MCF 10A (cell line): ENCODE results near the gene UCP3. TPM values are rescaled to one million over a fixed set of nuclear protein-coding genes. Genes with fewer than 3 reads are reported as not detected.

Experiments used
- BruUV-seq: library from RNA; stranded (reverse); fragments of 400-500 nt; replicated peaks from 2 replicates; lab custom pipeline; 2021; lab: Mats Ljungman, UMichigan
- CTCF ChIA-PET: fragments of 300-600 bp; sonication (Branson Sonifier 250); formaldehyde crosslinking; extraction: SDS; loops from one replicate; lab custom pipeline; 2021; ENCODE audit warnings: antibody characterized with exemption, inconsistent platforms; lab: Yijun Ruan, JAX
- POLR2A ChIA-PET: fragments of 300-600, 350-650 bp; sonication (Branson Sonifier 250); formaldehyde crosslinking; extraction: SDS; loops from one replicate; lab custom pipeline; 2020; ENCODE audit warnings: antibody characterized with exemption, inconsistent platforms; lab: Yijun Ruan, JAX
- DNase-seq: peaks from one replicate; pipeline ENCODE4 v3.0.0-alpha.2; 2018; ENCODE audit not compliant: unreplicated experiment
- H3K27ac Mint-ChIP-seq: one replicate; pipeline ENCODE4 v1.8.0; 2022; ENCODE audit warnings: mild to moderate bottlenecking, low read depth, mixed read lengths; ENCODE audit not compliant: unreplicated experiment
- H3K27me3 Mint-ChIP-seq: one replicate; pipeline ENCODE4 v1.8.0; 2022; ENCODE audit warnings: mixed read lengths; ENCODE audit not compliant: insufficient read depth, unreplicated experiment
- H3K36me3 Mint-ChIP-seq: one replicate; pipeline ENCODE4 v1.8.0; 2022; ENCODE audit warnings: mild to moderate bottlenecking, moderate library complexity, mixed read lengths; ENCODE audit not compliant: insufficient read depth, unreplicated experiment
- H3K4me1 Mint-ChIP-seq: one replicate; pipeline ENCODE4 v1.8.0; 2022; ENCODE audit warnings: mixed read lengths; ENCODE audit not compliant: insufficient read depth, unreplicated experiment
- H3K4me3 Mint-ChIP-seq: one replicate; pipeline ENCODE4 v1.8.0; 2022; ENCODE audit warnings: mild to moderate bottlenecking, moderate library complexity, mixed read lengths; ENCODE audit not compliant: unreplicated experiment
- H3K9me3 Mint-ChIP-seq: one replicate; pipeline ENCODE4 v1.8.0; 2022; ENCODE audit warnings: mixed read lengths; ENCODE audit not compliant: unreplicated experiment
- intact Hi-C: fragments of 100-400 bp; cut with micrococcal nuclease; formaldehyde crosslinking; loops from 2 replicates; pipeline ENCODE4 v1.14.1; 2022
- total RNA-seq: library from RNA; stranded (reverse); gene quantifications from 2 replicates; pipeline ENCODE4 v1.2.3, GENCODE V29; 2022
- TF ChIP-seq, protein P1 (sequence below): fragments of 200-600 bp; IDR thresholded peaks from one replicate; pipeline ENCODE4 v1.8.0; 2022; ENCODE audit warnings: antibody characterized with exemption, mild to moderate bottlenecking; ENCODE audit not compliant: unreplicated experiment

UCP3 gene
- total RNA-seq, 1 experiment from 2014 or later: 1.5 TPM

DNA sequence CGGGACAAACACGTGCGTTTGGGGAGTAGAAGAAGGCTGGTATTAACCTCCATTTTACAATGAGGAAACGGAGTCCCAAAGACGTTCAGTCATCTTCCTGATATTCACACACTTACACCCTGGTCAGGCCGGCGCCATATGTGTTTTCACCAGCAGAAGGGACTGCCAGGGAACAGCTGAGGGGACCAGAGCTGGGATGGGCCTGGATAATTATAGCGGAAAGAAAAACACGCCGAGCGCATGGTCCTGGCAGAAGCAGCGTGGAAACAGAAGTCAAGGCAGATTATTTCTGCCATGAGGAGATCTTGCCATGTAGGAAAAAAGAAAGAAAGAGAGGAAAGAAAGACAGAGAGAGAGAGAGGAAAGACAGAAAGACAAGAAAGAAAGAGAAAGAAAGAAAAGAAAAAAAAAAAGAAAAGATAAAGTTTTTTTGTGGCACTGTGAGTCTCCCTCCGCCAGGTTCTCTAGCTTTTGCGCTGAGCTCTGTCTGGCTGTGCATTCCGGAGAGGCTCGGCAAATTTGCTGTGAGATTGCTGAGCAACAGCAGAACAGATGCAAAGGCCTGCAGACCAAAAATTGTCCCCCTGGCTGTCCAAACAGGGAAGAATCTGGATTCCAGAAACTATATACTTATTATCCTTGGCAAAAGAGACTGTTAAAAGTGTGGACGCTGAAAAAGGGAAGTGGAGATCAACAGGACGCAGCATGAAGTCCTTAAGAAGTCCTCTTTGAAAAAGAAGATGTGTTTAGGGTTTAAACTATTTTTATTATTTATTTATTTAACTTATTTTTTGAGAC is 24.9 kb downstream of the UCP3 start:
- ChIA-PET POLR2A (no interaction called here), CTCF (interaction anchor here (0.7 kb wide), 1 partner anchor 38 kb away, joined by 4 read pairs; no protein-coding TSS in a partner anchor)
- peaks cover 6% of the 10 kb centered on the region for H3K4me1 Mint-ChIP-seq
- BruUV-seq: no TSS peak
- TF ChIP-seq, protein P1, sequence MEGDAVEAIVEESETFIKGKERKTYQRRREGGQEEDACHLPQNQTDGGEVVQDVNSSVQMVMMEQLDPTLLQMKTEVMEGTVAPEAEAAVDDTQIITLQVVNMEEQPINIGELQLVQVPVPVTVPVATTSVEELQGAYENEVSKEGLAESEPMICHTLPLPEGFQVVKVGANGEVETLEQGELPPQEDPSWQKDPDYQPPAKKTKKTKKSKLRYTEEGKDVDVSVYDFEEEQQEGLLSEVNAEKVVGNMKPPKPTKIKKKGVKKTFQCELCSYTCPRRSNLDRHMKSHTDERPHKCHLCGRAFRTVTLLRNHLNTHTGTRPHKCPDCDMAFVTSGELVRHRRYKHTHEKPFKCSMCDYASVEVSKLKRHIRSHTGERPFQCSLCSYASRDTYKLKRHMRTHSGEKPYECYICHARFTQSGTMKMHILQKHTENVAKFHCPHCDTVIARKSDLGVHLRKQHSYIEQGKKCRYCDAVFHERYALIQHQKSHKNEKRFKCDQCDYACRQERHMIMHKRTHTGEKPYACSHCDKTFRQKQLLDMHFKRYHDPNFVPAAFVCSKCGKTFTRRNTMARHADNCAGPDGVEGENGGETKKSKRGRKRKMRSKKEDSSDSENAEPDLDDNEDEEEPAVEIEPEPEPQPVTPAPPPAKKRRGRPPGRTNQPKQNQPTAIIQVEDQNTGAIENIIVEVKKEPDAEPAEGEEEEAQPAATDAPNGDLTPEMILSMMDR: no peak
- H3K27ac Mint-ChIP-seq: no peak overlapping the region
- intact Hi-C loops: no loop called here
- H3K36me3 Mint-ChIP-seq: no peaks in the 10 kb centered on the region
- H3K27me3 Mint-ChIP-seq: no peaks in the 10 kb centered on the region
- no peak for DNase-seq
- no peak overlapping the region for H3K4me3 Mint-ChIP-seq
- no peaks in the 10 kb centered on the region for H3K9me3 Mint-ChIP-seq

DNA sequence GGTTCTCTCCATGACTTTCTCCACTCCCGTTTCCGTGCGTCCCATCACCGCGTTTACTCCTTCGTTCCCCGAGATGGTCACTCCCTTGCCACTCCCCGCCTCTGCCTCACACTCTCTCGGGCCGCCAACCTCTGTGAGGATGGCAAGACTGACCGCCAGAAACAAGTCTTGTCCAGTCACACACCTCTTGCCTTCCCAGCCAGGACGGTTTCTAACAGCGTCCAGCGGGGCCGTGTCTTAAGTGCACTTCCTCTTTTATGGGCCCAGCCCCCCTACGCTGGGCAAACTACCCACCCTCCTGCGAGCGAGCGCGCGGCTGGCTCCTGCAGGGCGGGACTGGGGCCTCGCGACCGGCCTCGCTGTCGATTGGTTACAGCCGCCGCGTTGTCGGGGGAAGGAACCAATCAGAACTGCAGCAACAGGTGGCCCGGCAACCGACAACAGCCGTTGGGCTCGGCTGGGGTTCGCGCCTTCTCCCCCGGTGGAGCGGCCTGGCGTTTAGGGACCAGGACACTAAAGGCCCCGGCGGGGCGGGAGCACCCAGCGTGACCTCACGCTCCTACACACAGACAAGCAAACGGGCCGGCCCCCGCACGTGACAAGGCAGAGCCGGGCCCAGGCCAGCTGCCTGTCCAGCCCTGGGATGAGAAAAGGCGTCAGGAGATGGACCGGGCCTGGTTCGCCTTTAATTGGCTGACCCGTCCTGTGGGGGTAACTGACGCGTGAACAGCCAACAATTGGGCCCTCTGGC is 25.7 kb downstream of the UCP3 start:
- ChIA-PET POLR2A (no interaction called here), CTCF (interaction anchor here (0.5 kb wide), 1 partner anchor 737 kb away, joined by 3 read pairs; no protein-coding TSS in a partner anchor)
- no peak overlapping the region for H3K27ac Mint-ChIP-seq
- no peaks in the 10 kb centered on the region for H3K36me3 Mint-ChIP-seq
- TF ChIP-seq, protein P1: no peak
- no peak for DNase-seq
- BruUV-seq: no TSS peak
- no peaks in the 10 kb centered on the region for H3K27me3 Mint-ChIP-seq
- peaks cover 6% of the 10 kb centered on the region for H3K4me1 Mint-ChIP-seq
- intact Hi-C loops: no loop called here
- H3K4me3 Mint-ChIP-seq: no peak overlapping the region
- no peaks in the 10 kb centered on the region for H3K9me3 Mint-ChIP-seq

DNA sequence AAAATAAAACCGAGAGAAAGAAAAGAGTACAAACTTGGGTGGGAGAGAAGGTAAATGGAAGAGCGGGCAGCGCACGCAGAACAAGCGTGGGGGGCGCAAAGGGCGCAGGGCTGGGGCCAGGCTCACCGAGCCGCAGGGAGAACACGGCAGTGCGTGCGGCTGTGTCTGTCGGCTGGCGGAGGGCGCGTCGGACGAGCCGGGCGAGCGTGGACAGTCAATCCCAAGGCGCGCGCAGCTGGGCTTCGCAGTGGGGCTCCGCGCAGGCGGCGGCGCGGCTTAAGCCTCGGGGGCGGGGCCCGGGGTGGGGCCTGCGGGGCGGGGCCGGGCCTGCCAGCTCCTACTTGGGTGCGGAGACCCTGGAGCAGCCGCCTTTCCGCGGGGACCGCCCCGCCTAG is 26.3 kb downstream of the UCP3 start, which contains the start of gene UCP2:
Gene UCP2 (minus strand): TSS at position 249 of the 395 bp plus-strand sequence. CDS start 4,465 bp downstream, outside the sequence.
- no peaks in the 10 kb centered on the region for H3K27me3 Mint-ChIP-seq
- H3K4me1 Mint-ChIP-seq: peaks cover 6% of the 10 kb centered on the region
- POLR2A ChIA-PET: no interaction called here
- TF ChIP-seq, protein P1: no peak
- no peaks in the 10 kb centered on the region for H3K9me3 Mint-ChIP-seq
- DNase-seq: no peak
- no peaks in the 10 kb centered on the region for H3K36me3 Mint-ChIP-seq
- no TSS peak for BruUV-seq
- no peak within 1 kb of the TSS for H3K4me3 Mint-ChIP-seq
- intact Hi-C loops: no loop called here
- CTCF ChIA-PET: interaction anchor here (0.5 to 2.1 kb wide), 2 partner anchors 19 to 737 kb away, joined by 3 to 8 read pairs; no protein-coding TSS in a partner anchor
- no peak within 1 kb of the TSS for H3K27ac Mint-ChIP-seq
